Suprapubic skin (tissue), 4 donors: Measurements from ENCODE around the gene JAZF1. TPM values are rescaled to one million over a fixed set of nuclear protein-coding genes. Genes with fewer than 3 reads are reported as not detected.

Source experiments
- DNase-seq, 2 donors: peaks; one replicate each; pipeline ENCODE4 v3.0.0-alpha.2; 2019; ENCODE audit warnings: low spot score in 2 of 2
- H3K27ac ChIP-seq: fragments of 200-600 bp; sonication (generic); one replicate; pipeline ENCODE4 v1.5.1; 2019
- H3K27me3 ChIP-seq: fragments of 200-600 bp; sonication (generic); one replicate; pipeline ENCODE4 v1.5.1; 2019
- H3K36me3 ChIP-seq: fragments of 200-600 bp; sonication (generic); one replicate; pipeline ENCODE4 v1.5.1; 2019
- H3K4me1 ChIP-seq: fragments of 200-600 bp; sonication (generic); one replicate; pipeline ENCODE4 v1.5.1; 2019
- H3K4me3 ChIP-seq: fragments of 200-600 bp; sonication (generic); one replicate; pipeline ENCODE4 v1.5.1; 2019; ENCODE audit warnings: mild to moderate bottlenecking
- H3K9me3 ChIP-seq: fragments of 200-600 bp; sonication (generic); one replicate; pipeline ENCODE4 v1.5.1; 2019
- EP300 ChIP-seq: sonication (generic); formaldehyde crosslinking; IDR thresholded peaks from one replicate; pipeline ENCODE4 v1.6.1; 2017; ENCODE audit warnings: antibody characterized with exemption
- POLR2A ChIP-seq, 2 donors: fragments of 450-650 bp; IDR thresholded peaks; one replicate each; pipeline ENCODE4 v1.6.1; 2017; ENCODE audit warnings: antibody characterized with exemption in 2 of 2, mild to moderate bottlenecking in 2 of 2, moderate library complexity in 2 of 2
- POLR2AphosphoS5 ChIP-seq, 3 donors: sonication (generic); formaldehyde crosslinking; IDR thresholded peaks; one replicate each; pipeline ENCODE4 v1.6.1; 2017; ENCODE audit warnings: antibody characterized with exemption in 3 of 3
- WGBS: methylation state at CpG from one replicate; pipeline ENCODE4 v1.1.5; 2018; 5-methylcytosine and 5-hydroxymethylcytosine counted together
- total RNA-seq, 4 donors: library from RNA; depleted of rRNA; stranded (reverse); fragments of >200 nt; gene quantifications; one replicate each; pipeline ENCODE4 v1.1.0, GENCODE V29; 2016
- TF ChIP-seq, protein P1 (sequence below), 2 donors: fragments of 200-600 bp in 1 of 2; fragments of 450-650 bp in 1 of 2; sonication (generic) in 1 of 2; IDR thresholded peaks; one replicate each; pipeline ENCODE4 v1.5.1; 2016 to 2019; ENCODE audit warnings: antibody characterized with exemption in 2 of 2, mild to moderate bottlenecking in 1 of 2, moderate library complexity in 1 of 2

JAZF1 gene
- total RNA-seq, 4 donors from 2014 or later, result 5.0 to 8.4 (median 7.4) TPM

DNA sequence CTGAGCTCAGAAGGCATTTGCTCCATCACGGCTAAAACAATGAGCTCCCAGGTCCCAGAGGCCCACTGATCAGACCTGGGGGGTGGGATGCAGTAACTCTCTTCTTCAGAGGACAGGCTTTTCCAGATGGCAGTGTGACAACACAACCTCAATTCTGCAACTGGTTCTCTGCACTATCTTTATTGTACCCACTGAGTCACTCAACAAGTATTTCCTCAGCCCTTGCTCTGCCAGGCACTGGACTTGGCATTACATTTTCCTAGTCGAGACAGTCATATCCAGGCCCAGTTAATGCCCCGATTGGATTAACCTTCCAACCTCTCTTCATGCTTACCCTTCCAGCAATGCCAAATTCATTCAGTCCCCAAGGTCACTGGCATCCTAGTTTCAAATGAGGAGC, 72.6 kb downstream of the JAZF1 start:
- Histone ChIP-seq H3K27me3 (no peaks in the 10 kb centered on the region), H3K36me3 (no peaks in the 10 kb centered on the region), H3K4me3 (no peak overlapping the region), H3K4me1 (peaks cover 37% of the 10 kb centered on the region), H3K9me3 (no peaks in the 10 kb centered on the region), H3K27ac (no peak overlapping the region)
- WGBS, result 72% methylated on average over 3 of the region's 3 CpGs
- TF ChIP-seq, protein P1, sequence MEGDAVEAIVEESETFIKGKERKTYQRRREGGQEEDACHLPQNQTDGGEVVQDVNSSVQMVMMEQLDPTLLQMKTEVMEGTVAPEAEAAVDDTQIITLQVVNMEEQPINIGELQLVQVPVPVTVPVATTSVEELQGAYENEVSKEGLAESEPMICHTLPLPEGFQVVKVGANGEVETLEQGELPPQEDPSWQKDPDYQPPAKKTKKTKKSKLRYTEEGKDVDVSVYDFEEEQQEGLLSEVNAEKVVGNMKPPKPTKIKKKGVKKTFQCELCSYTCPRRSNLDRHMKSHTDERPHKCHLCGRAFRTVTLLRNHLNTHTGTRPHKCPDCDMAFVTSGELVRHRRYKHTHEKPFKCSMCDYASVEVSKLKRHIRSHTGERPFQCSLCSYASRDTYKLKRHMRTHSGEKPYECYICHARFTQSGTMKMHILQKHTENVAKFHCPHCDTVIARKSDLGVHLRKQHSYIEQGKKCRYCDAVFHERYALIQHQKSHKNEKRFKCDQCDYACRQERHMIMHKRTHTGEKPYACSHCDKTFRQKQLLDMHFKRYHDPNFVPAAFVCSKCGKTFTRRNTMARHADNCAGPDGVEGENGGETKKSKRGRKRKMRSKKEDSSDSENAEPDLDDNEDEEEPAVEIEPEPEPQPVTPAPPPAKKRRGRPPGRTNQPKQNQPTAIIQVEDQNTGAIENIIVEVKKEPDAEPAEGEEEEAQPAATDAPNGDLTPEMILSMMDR (IDR thresholded peaks at IDR 0.05), result no peak
- TF ChIP-seq EP300 (no peak), POLR2AphosphoS5 (IDR thresholded peaks at IDR 0.05) (no peak), POLR2A (IDR thresholded peaks at IDR 0.05) (no peak)
- no peak for DNase-seq

DNA sequence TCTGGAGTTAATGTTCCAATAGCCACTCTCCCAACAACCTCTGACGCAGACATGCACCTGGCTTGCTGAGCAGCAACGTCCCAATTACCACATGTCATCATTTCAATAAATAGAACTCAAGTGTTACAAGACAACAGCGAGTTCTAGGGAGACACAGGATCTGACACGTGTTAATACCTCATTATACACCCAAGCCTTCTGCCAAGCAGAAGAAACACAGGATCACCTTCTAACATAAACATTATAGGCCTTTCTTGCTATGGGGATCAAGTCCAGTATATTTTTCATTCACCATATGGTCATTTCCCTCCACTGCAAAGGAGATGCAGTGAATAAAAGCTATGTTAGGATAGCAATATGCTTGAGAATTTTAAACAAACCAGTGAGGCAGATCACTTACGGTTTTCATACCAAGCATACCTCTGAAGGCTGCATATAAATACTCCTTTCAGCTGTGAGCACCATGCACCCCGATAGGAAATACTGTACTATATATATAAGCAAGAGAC, 74.2 kb downstream of the JAZF1 start:
- DNase-seq, result no peak
- H3K9me3 ChIP-seq, result no peaks in the 10 kb centered on the region
- H3K27ac ChIP-seq, result peak overlapping the region; percentile 45
- H3K36me3 ChIP-seq, result no peaks in the 10 kb centered on the region
- no peak overlapping the region for H3K4me3 ChIP-seq
- 51% methylated on average over 6 of the region's 6 CpGs for WGBS
- peaks cover 37% of the 10 kb centered on the region for H3K4me1 ChIP-seq
- TF ChIP-seq POLR2AphosphoS5 (IDR thresholded peaks at IDR 0.05) (no peak), POLR2A (IDR thresholded peaks at IDR 0.05) (no peak), EP300 (no peak)
- TF ChIP-seq, protein P1 (IDR thresholded peaks at IDR 0.05), result no peak
- H3K27me3 ChIP-seq, result no peaks in the 10 kb centered on the region

DNA sequence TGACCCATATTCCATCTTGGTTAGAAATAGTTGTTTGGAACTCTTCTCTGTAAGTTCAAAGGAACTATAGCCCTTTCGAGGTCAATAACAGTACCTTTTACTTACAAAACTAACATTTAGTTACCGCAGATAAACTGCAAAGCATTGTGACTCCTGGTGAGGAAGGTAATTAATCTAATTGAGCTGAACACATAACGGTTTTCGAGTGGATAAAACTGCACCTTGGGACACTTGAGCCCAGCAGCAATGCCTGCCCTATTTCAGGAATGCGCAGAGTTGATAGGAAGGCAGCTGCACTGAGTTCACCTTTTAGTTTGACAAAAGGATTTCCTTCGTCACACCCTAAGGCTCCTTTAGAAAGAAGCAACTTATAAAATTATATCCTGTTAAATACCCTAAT, 75.4 kb downstream of the JAZF1 start:
- H3K36me3 ChIP-seq, result no peaks in the 10 kb centered on the region
- no peak overlapping the region for H3K4me3 ChIP-seq
- H3K9me3 ChIP-seq, result no peaks in the 10 kb centered on the region
- WGBS, result 83% methylated on average over 6 of the region's 6 CpGs
- TF ChIP-seq, protein P1 (IDR thresholded peaks at IDR 0.05), result no peak
- TF ChIP-seq POLR2AphosphoS5 (IDR thresholded peaks at IDR 0.05) (no peak), POLR2A (IDR thresholded peaks at IDR 0.05) (no peak), EP300 (no peak)
- no peak overlapping the region for H3K27ac ChIP-seq
- no peaks in the 10 kb centered on the region for H3K27me3 ChIP-seq
- no peak for DNase-seq
- H3K4me1 ChIP-seq, result peaks cover 37% of the 10 kb centered on the region

DNA sequence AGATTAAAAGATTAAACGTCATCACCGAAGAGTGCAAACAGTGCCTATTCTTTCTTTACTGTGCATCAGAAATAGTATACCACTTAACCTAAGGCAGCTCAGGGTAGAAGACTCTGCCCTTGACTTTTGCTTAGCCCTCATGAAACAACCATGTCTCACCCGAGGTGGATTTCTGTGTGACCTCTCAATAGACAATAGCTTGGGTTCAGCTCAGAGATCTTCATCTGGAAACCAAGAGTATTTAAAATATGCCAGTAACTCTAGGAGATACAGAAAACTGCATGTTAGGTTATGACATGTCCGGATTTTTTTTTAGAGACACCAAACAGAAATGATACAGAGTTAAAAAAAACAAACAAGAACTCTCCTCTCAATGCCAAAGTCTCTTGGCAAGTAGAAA, 75.8 kb downstream of the JAZF1 start:
- peaks cover 37% of the 10 kb centered on the region for H3K4me1 ChIP-seq
- no peak for DNase-seq
- H3K36me3 ChIP-seq, result no peaks in the 10 kb centered on the region
- TF ChIP-seq POLR2A (IDR thresholded peaks at IDR 0.05), result no peak
- TF ChIP-seq EP300, result no peak
- TF ChIP-seq, protein P1 (IDR thresholded peaks at IDR 0.05), result no peak
- TF ChIP-seq POLR2AphosphoS5 (IDR thresholded peaks at IDR 0.05), result no peak
- 80% methylated on average over 4 of the region's 4 CpGs for WGBS
- no peak overlapping the region for H3K27ac ChIP-seq
- no peak overlapping the region for H3K4me3 ChIP-seq
- H3K27me3 ChIP-seq, result no peaks in the 10 kb centered on the region
- no peaks in the 10 kb centered on the region for H3K9me3 ChIP-seq

DNA sequence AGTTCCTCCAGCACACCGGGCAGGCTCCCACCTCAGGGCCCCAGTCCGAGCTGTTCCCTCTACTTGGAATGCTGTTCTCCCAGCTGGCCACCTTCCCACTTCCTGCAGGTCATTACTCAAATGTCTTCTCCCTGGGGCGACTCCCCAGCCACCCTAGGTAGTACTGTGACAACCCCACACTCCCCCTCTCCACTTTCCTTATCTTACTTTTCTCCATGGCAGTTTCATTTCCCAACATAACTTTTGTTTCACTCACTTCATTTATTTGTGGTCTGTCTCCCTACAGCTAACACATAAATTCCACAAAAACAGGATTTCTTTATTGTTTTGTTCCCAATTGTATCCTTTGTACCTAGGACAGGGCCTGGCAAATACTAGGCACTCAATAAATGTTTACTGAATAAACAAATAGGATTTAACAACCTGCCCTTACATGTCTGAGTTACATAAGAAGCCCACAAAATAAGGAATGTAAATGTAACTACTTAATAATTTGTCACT, 76.5 kb downstream of the JAZF1 start:
- no peak overlapping the region for H3K27ac ChIP-seq
- no peak for TF ChIP-seq EP300
- TF ChIP-seq, protein P1 (IDR thresholded peaks at IDR 0.05), result no peak
- TF ChIP-seq POLR2A (IDR thresholded peaks at IDR 0.05), result no peak
- TF ChIP-seq POLR2AphosphoS5 (IDR thresholded peaks at IDR 0.05), result no peak
- peaks cover 37% of the 10 kb centered on the region for H3K4me1 ChIP-seq

More for the DNA sequence above, 76.5 kb downstream of the JAZF1 start:
- 68% methylated on average over 3 of the region's 3 CpGs for WGBS
- H3K27me3 ChIP-seq, result no peaks in the 10 kb centered on the region
- H3K4me3 ChIP-seq, result no peak overlapping the region
- H3K9me3 ChIP-seq, result no peaks in the 10 kb centered on the region
- DNase-seq, result no peak
- H3K36me3 ChIP-seq, result no peaks in the 10 kb centered on the region
